Activated CD8-positive, alpha-beta T cell treated with anti-CD3 and anti-CD28 coated beads for 36 hours (primary cell): ENCODE results near the gene PLET1. TPM values are rescaled to one million over a fixed set of nuclear protein-coding genes. Genes with fewer than 3 reads are reported as not detected.

Experiments used
- ATAC-seq: fragments of 200-7000 bp; cut with Tn5 transposase; one replicate; pipeline ENCODE4 v1.10.0; 2021; ENCODE audit warnings: mild to moderate bottlenecking, moderate library complexity
- CTCF ChIA-PET: fragments of 350-600 bp; sonication (Branson Sonifier 250); formaldehyde crosslinking; loops from one replicate; lab custom pipeline; 2021; ENCODE audit warnings: antibody characterized with exemption; lab: Charles Lee
- POLR2A ChIA-PET: fragments of 350-600 bp; sonication (Branson Sonifier 250); formaldehyde crosslinking; loops from one replicate; lab custom pipeline; 2021; ENCODE audit warnings: antibody characterized with exemption; lab: Charles Lee
- DNase-seq: peaks from one replicate; pipeline ENCODE4 v3.0.0-alpha.2; 2020
- H3K27ac Mint-ChIP-seq: one replicate; pipeline ENCODE4 v1.8.0; 2021; ENCODE audit warnings: mild to moderate bottlenecking, mixed read lengths
- H3K27me3 Mint-ChIP-seq: one replicate; pipeline ENCODE4 v1.8.0; 2021; ENCODE audit warnings: mixed read lengths
- H3K36me3 Mint-ChIP-seq: one replicate; pipeline ENCODE4 v1.8.0; 2021; ENCODE audit warnings: low read depth, mixed read lengths
- H3K4me1 Mint-ChIP-seq: one replicate; pipeline ENCODE4 v1.8.0; 2021; ENCODE audit warnings: low read depth, mixed read lengths
- H3K4me3 Mint-ChIP-seq: one replicate; pipeline ENCODE4 v1.8.0; 2021; ENCODE audit warnings: mild to moderate bottlenecking, moderate library complexity, mixed read lengths
- H3K9me3 Mint-ChIP-seq: one replicate; pipeline ENCODE4 v1.8.0; 2021; ENCODE audit warnings: mixed read lengths
- intact Hi-C: fragments of 100-400 bp; cut with micrococcal nuclease; formaldehyde crosslinking; loops from one replicate; pipeline ENCODE4 v1.10.0; 2022
- total RNA-seq, 2 experiments: library from RNA; stranded (reverse); gene quantifications; one replicate each; pipeline ENCODE4 v1.2.3, GENCODE V29; 2021
- TF ChIP-seq, protein P1 (sequence below): fragments of 200-600 bp; IDR thresholded peaks from one replicate; pipeline ENCODE4 v1.8.0; 2022; ENCODE audit warnings: antibody characterized with exemption, mild to moderate bottlenecking

PLET1 gene
- total RNA-seq, 2 experiments from 2014 or later: not detected

DNA sequence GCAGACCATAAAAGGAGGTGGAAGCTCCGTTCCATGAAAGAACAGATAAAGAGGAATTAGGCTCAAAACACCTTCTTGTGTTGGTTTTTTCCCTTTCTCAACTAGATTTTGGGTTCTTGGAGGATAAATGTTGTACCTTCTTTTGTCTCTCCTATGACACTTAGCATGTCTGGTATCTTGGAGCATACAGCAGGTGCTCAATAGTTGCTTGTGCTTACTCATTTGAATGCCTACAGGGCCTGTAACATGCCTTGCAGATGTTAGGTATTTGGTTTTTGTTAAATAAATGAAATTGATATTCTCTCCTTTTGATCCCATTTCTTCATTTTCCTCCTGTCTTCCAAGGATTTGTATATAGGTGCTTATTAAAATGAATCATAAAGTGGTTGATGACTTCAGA is 16.4 kb upstream of the PLET1 start:
- Mint-ChIP-seq H3K4me1 (peaks cover 7% of the 10 kb centered on the region), H3K9me3 (no peaks in the 10 kb centered on the region), H3K4me3 (no peak overlapping the region), H3K36me3 (no peaks in the 10 kb centered on the region), H3K27ac (no peak overlapping the region), H3K27me3 (no peaks in the 10 kb centered on the region)
- intact Hi-C loops: no loop called here
- POLR2A ChIA-PET: no interaction called here
- CTCF ChIA-PET: interaction anchor here (9.4 kb wide), 1 partner anchor 56 kb away, joined by 208 read pairs; no protein-coding TSS in a partner anchor
- DNase-seq (no peak), ATAC-seq (no peak)
- TF ChIP-seq, protein P1, sequence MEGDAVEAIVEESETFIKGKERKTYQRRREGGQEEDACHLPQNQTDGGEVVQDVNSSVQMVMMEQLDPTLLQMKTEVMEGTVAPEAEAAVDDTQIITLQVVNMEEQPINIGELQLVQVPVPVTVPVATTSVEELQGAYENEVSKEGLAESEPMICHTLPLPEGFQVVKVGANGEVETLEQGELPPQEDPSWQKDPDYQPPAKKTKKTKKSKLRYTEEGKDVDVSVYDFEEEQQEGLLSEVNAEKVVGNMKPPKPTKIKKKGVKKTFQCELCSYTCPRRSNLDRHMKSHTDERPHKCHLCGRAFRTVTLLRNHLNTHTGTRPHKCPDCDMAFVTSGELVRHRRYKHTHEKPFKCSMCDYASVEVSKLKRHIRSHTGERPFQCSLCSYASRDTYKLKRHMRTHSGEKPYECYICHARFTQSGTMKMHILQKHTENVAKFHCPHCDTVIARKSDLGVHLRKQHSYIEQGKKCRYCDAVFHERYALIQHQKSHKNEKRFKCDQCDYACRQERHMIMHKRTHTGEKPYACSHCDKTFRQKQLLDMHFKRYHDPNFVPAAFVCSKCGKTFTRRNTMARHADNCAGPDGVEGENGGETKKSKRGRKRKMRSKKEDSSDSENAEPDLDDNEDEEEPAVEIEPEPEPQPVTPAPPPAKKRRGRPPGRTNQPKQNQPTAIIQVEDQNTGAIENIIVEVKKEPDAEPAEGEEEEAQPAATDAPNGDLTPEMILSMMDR: no peak

DNA sequence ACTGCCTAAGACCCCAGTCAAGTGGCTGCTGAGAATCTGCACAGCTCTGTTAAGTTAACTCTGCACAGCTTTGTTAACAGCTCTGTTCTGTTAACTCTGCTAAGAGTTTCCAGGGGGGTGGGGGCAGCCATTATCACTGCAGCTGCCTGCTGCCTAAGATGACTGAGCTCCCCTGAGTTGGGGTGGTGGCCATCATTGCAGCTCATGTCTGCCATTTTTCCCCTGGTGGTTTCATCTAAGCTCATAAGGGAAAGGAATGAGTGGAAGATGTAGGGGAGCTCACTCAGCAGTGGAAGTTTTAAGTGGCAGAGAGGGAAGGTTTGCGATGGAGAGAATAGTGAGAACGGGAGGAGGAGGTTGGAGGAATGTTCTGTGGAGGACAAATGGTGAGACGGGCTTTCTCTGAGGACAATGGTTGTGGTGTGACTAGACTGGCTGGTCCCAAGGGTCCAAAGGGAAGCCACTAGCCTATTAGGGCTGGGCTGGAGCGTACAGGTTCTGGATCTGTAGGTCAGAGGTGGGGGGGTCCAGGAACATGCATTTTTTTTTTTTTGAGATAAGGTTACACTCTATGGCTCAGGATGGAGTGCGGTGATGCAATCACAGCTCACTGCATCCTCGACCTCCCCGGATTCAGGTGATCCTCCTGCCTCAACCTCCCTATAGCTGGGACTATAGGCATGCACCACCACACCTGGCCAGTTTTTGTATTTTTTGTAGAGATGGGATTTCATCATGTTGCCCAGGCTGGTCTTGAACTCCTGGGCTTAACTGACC is 13.5 kb upstream of the PLET1 start:
- Mint-ChIP-seq H3K27me3 (no peaks in the 10 kb centered on the region), H3K9me3 (no peaks in the 10 kb centered on the region), H3K4me1 (no peaks in the 10 kb centered on the region), H3K36me3 (no peaks in the 10 kb centered on the region), H3K27ac (no peak overlapping the region), H3K4me3 (no peak overlapping the region)
- TF ChIP-seq, protein P1: no peak
- no peak for ATAC-seq
- ChIA-PET CTCF (interaction anchor here (0.7 to 1.8 kb wide), 3 partner anchors 10 to 55 kb away, joined by 3 to 7 read pairs (median 3); partner anchors contain the start of gene PLET1), POLR2A (interaction anchor here (0.7 to 1.0 kb wide), 2 partner anchors 46 to 183 kb away, joined by 3 to 4 read pairs; no protein-coding TSS in a partner anchor)
- DNase-seq: no peak
- intact Hi-C loops: no loop called here

DNA sequence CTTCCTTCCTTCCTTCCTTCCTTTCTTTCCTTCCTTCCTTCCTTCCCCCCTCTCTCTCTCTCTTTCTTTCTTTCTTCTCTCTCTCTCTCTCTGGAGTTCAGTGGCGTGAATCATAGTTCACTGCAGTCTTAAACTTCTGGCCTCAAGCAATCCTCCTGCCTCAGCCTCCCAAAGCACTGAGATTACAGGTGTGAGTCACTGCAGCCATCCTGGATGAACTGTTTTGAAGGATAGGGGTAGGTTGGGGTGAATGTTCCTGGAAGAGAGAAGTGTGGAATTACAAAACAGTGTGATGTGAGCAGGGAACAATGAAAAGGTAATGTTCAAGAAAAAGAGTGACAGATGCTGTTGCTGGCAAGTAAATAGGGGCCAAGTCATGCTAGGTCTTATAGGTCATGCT is 12.4 kb upstream of the PLET1 start:
- H3K36me3 Mint-ChIP-seq: no peaks in the 10 kb centered on the region

DNA sequence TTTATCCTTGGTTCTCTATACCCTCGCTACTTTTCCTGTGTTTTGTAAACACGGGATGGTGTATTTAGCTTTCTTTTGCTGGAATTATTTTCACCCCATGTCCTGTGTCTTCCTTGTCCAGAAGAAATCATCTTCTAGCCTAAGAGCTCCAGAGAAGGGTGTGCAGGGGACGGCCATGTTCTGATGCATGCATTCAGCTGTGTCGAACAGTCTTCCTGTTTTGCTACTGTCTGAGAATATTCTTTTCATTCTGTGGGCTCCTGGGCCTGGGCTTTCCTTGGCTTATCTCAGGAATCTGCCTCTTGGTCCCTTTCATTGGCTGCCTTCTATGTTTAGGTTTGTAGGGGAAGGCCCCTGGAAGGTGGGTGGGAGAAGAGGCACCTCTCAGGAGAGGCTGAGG is 10.6 kb upstream of the PLET1 start:
- H3K9me3 Mint-ChIP-seq: no peaks in the 10 kb centered on the region
- no peak overlapping the region for H3K4me3 Mint-ChIP-seq
- intact Hi-C loops: no loop called here
- POLR2A ChIA-PET: no interaction called here
- H3K27me3 Mint-ChIP-seq: no peaks in the 10 kb centered on the region
- TF ChIP-seq, protein P1: no peak
- no peak overlapping the region for H3K27ac Mint-ChIP-seq
- ATAC-seq: no peak
- DNase-seq: no peak
- no peaks in the 10 kb centered on the region for H3K36me3 Mint-ChIP-seq
- CTCF ChIA-PET: interaction anchor here (0.8 to 1.6 kb wide), 2 partner anchors 9 to 52 kb away, joined by 3 to 5 read pairs; no protein-coding TSS in a partner anchor
- H3K4me1 Mint-ChIP-seq: no peaks in the 10 kb centered on the region

More for the DNA sequence above, 12.4 kb upstream of the PLET1 start:
- ChIA-PET CTCF (interaction anchor here (0.9 kb wide), 1 partner anchor 54 kb away, joined by 3 read pairs; no protein-coding TSS in a partner anchor), POLR2A (no interaction called here)
- Mint-ChIP-seq H3K27me3 (no peaks in the 10 kb centered on the region), H3K27ac (no peak overlapping the region), H3K4me1 (no peaks in the 10 kb centered on the region), H3K9me3 (no peaks in the 10 kb centered on the region), H3K4me3 (no peak overlapping the region)
- TF ChIP-seq, protein P1: no peak
- no peak for DNase-seq
- intact Hi-C loops: no loop called here
- ATAC-seq: no peak
